Gastrocnemius medialis (tissue), 4 donors: ENCODE data around the gene DNAJA3.

ENCODE experiments used
- CTCF ChIP-seq, 5 experiments: fragments of 450-650 bp in 3 of 5; fragments of 200-600 bp in 2 of 5; sonication (generic) in 2 of 5; IDR thresholded peaks in 4 of 5; conservative IDR thresholded peaks in 1 of 5; 1 replicate in 4 of 5; 2 replicates in 1 of 5; pipeline ENCODE4 v1.5.1; 2016 to 2019; ENCODE audit warnings: antibody characterized with exemption in 5 of 5, mild to moderate bottlenecking in 3 of 5, moderate library complexity in 3 of 5
- POLR2A ChIP-seq, 2 donors: fragments of 450-650 bp; IDR thresholded peaks; one replicate each; pipeline ENCODE4 v1.6.1; 2017; ENCODE audit warnings: antibody characterized with exemption in 2 of 2, mild to moderate bottlenecking in 2 of 2, moderate library complexity in 2 of 2

DNA sequence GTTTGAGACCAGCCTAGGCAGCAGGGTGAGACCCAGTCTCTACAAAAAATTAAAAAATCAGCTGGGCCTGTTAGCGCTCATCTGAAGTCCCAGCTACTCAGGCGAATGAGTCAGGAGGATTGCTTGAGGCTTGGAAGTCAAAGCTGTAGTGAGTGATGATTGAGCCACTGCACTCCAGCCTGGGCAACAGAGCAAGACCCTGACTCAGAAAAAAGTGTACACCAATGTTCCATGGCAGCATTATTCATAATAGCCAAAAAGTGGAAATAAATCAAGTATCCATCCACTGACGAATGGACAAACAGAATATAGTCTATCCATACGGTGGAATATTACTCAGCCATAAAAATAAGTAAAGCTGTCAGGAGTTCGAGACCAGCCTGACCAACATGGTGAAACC lies 46.2 kb downstream of the DNAJA3 start:
- TF ChIP-seq CTCF (IDR thresholded peaks at IDR 0.05 in 4 of 5, conservative IDR thresholded peaks at IDR 0.05 in 1 of 5) (no peak), POLR2A (IDR thresholded peaks at IDR 0.05) (no peak)
